Measurements from ENCODE around the gene CHMP4B.

The CHMP4B gene
- total RNA-seq, result 26.6 to 56.2 (median 48.8) reads per million in 3 experiments

GRCh38 chr20:33810885-33811775 is at the start of gene CHMP4B:
Gene CHMP4B, plus strand, starts transcription at chr20:33811348. Its CDS starts 121 bp downstream, at chr20:33811469.
- DNase-seq, result peak; percentile 99

- no peak for DNase-seq
Observed at GRCh38 chr20:33761698-33762250, 49.4 kb upstream of the CHMP4B start.

- no peak for DNase-seq
Observed at GRCh38 chr20:33765099-33765498, 46.0 kb upstream of the CHMP4B start.

GRCh38 chr20:33765592-33765991 is 45.6 kb upstream of the CHMP4B start:
- DNase-seq, result no peak

- no peak for DNase-seq
Observed at GRCh38 chr20:33766686-33767085, 44.5 kb upstream of the CHMP4B start.

- no peak for DNase-seq
Observed at GRCh38 chr20:33767777-33768138, 43.4 kb upstream of the CHMP4B start.

- DNase-seq, result no peak
Observed at GRCh38 chr20:33769043-33769442, 42.1 kb upstream of the CHMP4B start.

- DNase-seq, result no peak
Observed at GRCh38 chr20:33770005-33770404, 41.1 kb upstream of the CHMP4B start.

- DNase-seq, result no peak
Observed at GRCh38 chr20:33771938-33772337, 39.2 kb upstream of the CHMP4B start.

- DNase-seq, result no peak
Observed at GRCh38 chr20:33772439-33772838, 38.7 kb upstream of the CHMP4B start.

GRCh38 chr20:33773412-33774089 is 37.6 kb upstream of the CHMP4B start:
- DNase-seq, result no peak

GRCh38 chr20:33777816-33778215 is 33.3 kb upstream of the CHMP4B start:
- no peak for DNase-seq

GRCh38 chr20:33781133-33781532 is 30.0 kb upstream of the CHMP4B start:
- DNase-seq, result no peak

- no peak for DNase-seq
Observed at GRCh38 chr20:33781945-33782344, 29.2 kb upstream of the CHMP4B start.

GRCh38 chr20:33783256-33783655 is 27.9 kb upstream of the CHMP4B start:
- DNase-seq, result no peak

- no peak for DNase-seq
Observed at GRCh38 chr20:33783818-33784217, 27.3 kb upstream of the CHMP4B start.

- DNase-seq, result no peak
Observed at GRCh38 chr20:33784225-33784624, 26.9 kb upstream of the CHMP4B start.

- no peak for DNase-seq
Observed at GRCh38 chr20:33785503-33785902, 25.6 kb upstream of the CHMP4B start.

GRCh38 chr20:33787253-33787891 is 23.8 kb upstream of the CHMP4B start:
- DNase-seq, result no peak

- DNase-seq, result no peak
Observed at GRCh38 chr20:33788351-33789049, 22.6 kb upstream of the CHMP4B start.

GRCh38 chr20:33789109-33789857 is 21.9 kb upstream of the CHMP4B start:
- DNase-seq, result no peak

GRCh38 chr20:33789858-33790182 is 21.3 kb upstream of the CHMP4B start:
- DNase-seq, result no peak

Measured in central memory CD4-positive, alpha-beta T cell (primary cell).